ENCODE results near the gene CYP46A1. TPM values are rescaled to one million over a fixed set of nuclear protein-coding genes. Genes with fewer than 3 reads are reported as not detected.
A peak's percentile ranks its signal among the peaks of the same experiment; 100 is the strongest.

CYP46A1 gene
- total and polyA plus RNA-seq, 12 donors = 0.67 to 5.9 (median 2.1) TPM

- 61 to 78% (median 62%) methylated on average over 8 of the region's 8 CpGs for WGBS, 4 donors
- no peak overlapping the region for H3K4me3 ChIP-seq
- DNase-seq = no peak
- H3K36me3 ChIP-seq (replicated peaks in 1 of 2) = no peaks in the 10 kb centered on the region
- intact Hi-C loops (cut with DNase I) = loop anchor here in 1 of 2 donors (5.0 kb wide), 1 partner anchor 211 kb away; no protein-coding TSS in a partner anchor
- TF ChIP-seq CTCF (IDR thresholded peaks at IDR 0.05) (no peak), POLR2A (IDR thresholded peaks at IDR 0.05) (no peak)
- H3K9me3 ChIP-seq (replicated peaks in 1 of 3) = no peaks in the 10 kb centered on the region
- no peaks in the 10 kb centered on the region for H3K4me1 ChIP-seq (replicated peaks in 1 of 2)
- no peak overlapping the region for H3K27ac ChIP-seq
- H3K27me3 ChIP-seq = no peaks in the 10 kb centered on the region
Observed at GRCh38 chr14:99676657-99677056, 7.4 kb upstream of the CYP46A1 start.

- no peaks in the 10 kb centered on the region for H3K36me3 ChIP-seq (replicated peaks in 1 of 2)
- H3K9me3 ChIP-seq (replicated peaks in 1 of 3) = no peaks in the 10 kb centered on the region
- H3K27ac ChIP-seq = no peak overlapping the region
- intact Hi-C loops (cut with DNase I) = loop anchor here in 1 of 2 donors (5.0 kb wide), 1 partner anchor 210 kb away; no protein-coding TSS in a partner anchor
- no peak overlapping the region for H3K4me3 ChIP-seq
- H3K27me3 ChIP-seq = no peaks in the 10 kb centered on the region
- no peak for TF ChIP-seq CTCF (IDR thresholded peaks at IDR 0.05)
- TF ChIP-seq POLR2A (IDR thresholded peaks at IDR 0.05) = no peak
- 83 to 94% (median 89%) methylated on average over 8 to 16 of the region's 16 CpGs for WGBS, 4 donors
- no peaks in the 10 kb centered on the region for H3K4me1 ChIP-seq (replicated peaks in 1 of 2)
- no peak for DNase-seq
Observed at GRCh38 chr14:99677231-99678140, 6.6 kb upstream of the CYP46A1 start.

- intact Hi-C loops (cut with DNase I) = loop anchor here in 1 of 2 donors (5.0 kb wide), 1 partner anchor 209 kb away; no protein-coding TSS in a partner anchor
- peaks cover 4% of the 10 kb centered on the region in 2 donors for H3K4me1 ChIP-seq (replicated peaks in 1 of 2)
- no peak overlapping the region for H3K4me3 ChIP-seq
- no peak for DNase-seq
- no peak for TF ChIP-seq POLR2A (IDR thresholded peaks at IDR 0.05)
- no peak for TF ChIP-seq CTCF (IDR thresholded peaks at IDR 0.05)
- no peaks in the 10 kb centered on the region for H3K9me3 ChIP-seq (replicated peaks in 1 of 3)
- no peaks in the 10 kb centered on the region for H3K36me3 ChIP-seq (replicated peaks in 1 of 2)
- no peaks in the 10 kb centered on the region for H3K27me3 ChIP-seq
- WGBS, 4 donors = 90 to 96% (median 95%) methylated on average over 6 of the region's 6 CpGs
- H3K27ac ChIP-seq = no peak overlapping the region
Observed at GRCh38 chr14:99678198-99678597, 5.9 kb upstream of the CYP46A1 start.

- 86 to 100% (median 91%) methylated on average over 2 of the region's 2 CpGs for WGBS, 4 donors
- TF ChIP-seq CTCF (IDR thresholded peaks at IDR 0.05) (no peak), POLR2A (IDR thresholded peaks at IDR 0.05) (no peak)
- H3K9me3 ChIP-seq (replicated peaks in 1 of 3) = no peaks in the 10 kb centered on the region
- intact Hi-C loops (cut with DNase I) = loop anchor here in 1 of 2 donors (5.0 kb wide), 1 partner anchor 208 kb away; no protein-coding TSS in a partner anchor
- H3K36me3 ChIP-seq (replicated peaks in 1 of 2) = no peaks in the 10 kb centered on the region
- peaks cover 7 to 9% of the 10 kb centered on the region in 2 donors for H3K4me1 ChIP-seq (replicated peaks in 1 of 2)
- no peak overlapping the region for H3K4me3 ChIP-seq
- H3K27ac ChIP-seq = no peak overlapping the region
- H3K27me3 ChIP-seq = no peaks in the 10 kb centered on the region
- peak in 1 of 7 donors; percentile 7 for DNase-seq
Observed at GRCh38 chr14:99679111-99679510, 5.0 kb upstream of the CYP46A1 start.
